Mesodermal cell (in vitro differentiated cells): ENCODE data around the gene FBXL3.
"Not testable (repeated sequence)": the region's sequence is repeated elsewhere in the genome, so short reads cannot be mapped to it uniquely, and the experiment has no call there.

ENCODE experiments used
- H3K27ac ChIP-seq: 2 replicates; pipeline ENCODE4 v1.7.0; 2013; ENCODE audit warnings: mild to moderate bottlenecking, low read depth, low read length, moderate library complexity; ENCODE audit not compliant: severe bottlenecking
- H3K36me3 ChIP-seq: 2 replicates; pipeline ENCODE4 v1.7.1; 2013; ENCODE audit warnings: mild to moderate bottlenecking, low read length, moderate library complexity; ENCODE audit not compliant: control insufficient read depth, insufficient read depth
- H3K4me1 ChIP-seq: one replicate; pipeline ENCODE4 v1.7.1; 2013; ENCODE audit warnings: mild to moderate bottlenecking, low read length; ENCODE audit not compliant: insufficient read depth, control insufficient read depth, poor library complexity, severe bottlenecking
- H3K4me3 ChIP-seq: 2 replicates; pipeline ENCODE4 v1.7.0; 2013; ENCODE audit warnings: low read length, control low read depth, mild to moderate bottlenecking; ENCODE audit not compliant: insufficient read depth, poor library complexity, severe bottlenecking; ENCODE audit errors: extremely low read depth
- H3K9me3 ChIP-seq: 2 replicates; pipeline ENCODE4 v1.7.1; 2013; ENCODE audit warnings: mild to moderate bottlenecking, low read length, moderate library complexity; ENCODE audit not compliant: control insufficient read depth
- WGBS, 2 experiments: methylation state at CpG; one replicate each; pipeline ENCODE4 v1.1.5; 2013; ENCODE audit warnings: missing lambda C conversion rate in 2 of 2; ENCODE audit not compliant: insufficient coverage in 2 of 2; 5-methylcytosine and 5-hydroxymethylcytosine counted together

Gene FBXL3

DNA sequence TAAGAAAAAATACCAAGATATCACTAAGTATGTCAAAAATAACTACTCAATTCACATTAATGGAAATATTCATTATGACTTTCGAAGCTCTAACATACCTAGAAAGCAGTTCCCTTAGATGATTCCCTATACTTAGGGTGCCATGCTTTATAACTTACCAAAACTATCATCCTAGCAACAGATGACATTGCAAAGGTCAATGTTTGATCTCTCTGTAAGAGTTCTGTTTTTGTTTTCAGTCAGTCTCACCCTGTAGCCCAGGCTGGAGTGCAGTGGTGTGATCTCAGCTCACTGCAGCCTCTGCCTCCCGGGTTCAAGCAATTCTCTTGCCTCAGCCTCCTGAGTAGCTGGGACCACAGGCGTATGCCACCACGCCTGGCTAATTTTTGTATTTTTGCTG lies 18.6 kb downstream of the FBXL3 start:
- H3K27ac ChIP-seq, H3K4me3 ChIP-seq, H3K4me1 ChIP-seq, H3K9me3 ChIP-seq: not testable (repeated sequence)
- WGBS, 2 experiments, result 86 to 100% methylated on average over 3 to 4 of the region's 4 CpGs
- H3K36me3 ChIP-seq, result peaks cover 58% of the 10 kb centered on the region

DNA sequence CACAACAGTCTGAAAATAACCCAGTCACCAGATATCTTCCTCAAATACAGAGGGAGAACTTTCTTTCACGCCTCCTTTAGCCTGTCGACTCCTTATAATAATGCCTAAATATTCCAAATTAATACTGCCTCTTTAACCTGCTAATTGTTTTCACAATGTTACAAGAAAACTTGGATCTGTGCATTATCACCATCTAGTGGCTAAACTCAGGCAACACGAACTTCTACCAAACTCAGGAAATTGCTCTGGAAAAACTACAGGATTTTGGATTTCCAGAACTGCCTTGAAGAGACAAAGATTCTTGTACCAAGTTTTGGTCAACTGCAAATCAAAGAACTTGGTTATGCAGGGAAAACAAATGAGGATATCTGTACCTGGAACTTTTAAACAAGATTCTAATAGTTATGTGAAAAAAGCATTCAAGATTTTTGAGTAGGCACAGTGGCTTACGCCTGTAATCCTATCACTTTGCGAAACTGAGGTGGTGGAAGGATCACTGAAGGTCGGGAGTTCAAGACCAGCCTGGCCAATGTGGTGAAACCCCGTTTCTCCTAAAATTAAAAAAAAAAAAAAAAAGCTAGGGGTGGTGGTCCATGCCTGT lies 24.3 kb downstream of the FBXL3 start:
- H3K4me1 ChIP-seq, result no peaks in the 10 kb centered on the region
- no peak overlapping the region for H3K27ac ChIP-seq
- WGBS, 2 experiments, result 76 to 82% methylated on average over 6 to 7 of the region's 7 CpGs
- H3K4me3 ChIP-seq, result no peak overlapping the region
- no peaks in the 10 kb centered on the region for H3K9me3 ChIP-seq
- peaks cover 45% of the 10 kb centered on the region for H3K36me3 ChIP-seq

DNA sequence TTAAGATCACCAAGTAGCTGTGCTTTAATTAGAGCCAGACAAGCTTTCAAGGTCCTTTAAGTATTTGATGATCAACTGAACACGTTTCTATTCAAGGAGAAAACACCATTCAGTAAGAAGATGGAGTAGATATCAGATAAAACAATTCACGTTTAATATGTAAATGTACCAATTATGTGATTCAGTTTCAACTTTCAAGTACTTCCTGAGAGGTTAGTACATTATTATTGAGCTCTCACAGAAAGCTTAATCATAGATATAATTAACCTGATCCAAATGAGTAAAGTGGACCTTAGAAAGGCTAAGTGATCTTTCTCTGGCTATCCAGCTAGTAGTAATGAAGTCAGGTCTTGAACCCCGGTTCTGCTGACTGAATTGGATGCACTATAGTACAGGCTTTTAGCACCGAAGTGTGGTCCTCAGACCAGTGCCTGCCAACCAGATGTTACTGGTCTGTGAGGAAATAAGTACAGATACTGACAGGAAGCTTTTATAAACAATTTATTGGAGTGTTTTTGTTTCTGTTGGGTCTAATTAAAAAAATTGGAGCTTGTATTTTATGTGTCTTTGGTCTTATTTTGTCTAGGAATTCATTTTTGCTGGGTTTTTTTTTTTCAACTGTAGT lies 24.9 kb downstream of the FBXL3 start:
- WGBS, 2 experiments, result 83 to 91% methylated on average over 2 of the region's 4 CpGs
- H3K27ac ChIP-seq, result no peak overlapping the region
- no peaks in the 10 kb centered on the region for H3K9me3 ChIP-seq
- no peak overlapping the region for H3K4me3 ChIP-seq
- no peaks in the 10 kb centered on the region for H3K4me1 ChIP-seq
- peaks cover 39% of the 10 kb centered on the region for H3K36me3 ChIP-seq

DNA sequence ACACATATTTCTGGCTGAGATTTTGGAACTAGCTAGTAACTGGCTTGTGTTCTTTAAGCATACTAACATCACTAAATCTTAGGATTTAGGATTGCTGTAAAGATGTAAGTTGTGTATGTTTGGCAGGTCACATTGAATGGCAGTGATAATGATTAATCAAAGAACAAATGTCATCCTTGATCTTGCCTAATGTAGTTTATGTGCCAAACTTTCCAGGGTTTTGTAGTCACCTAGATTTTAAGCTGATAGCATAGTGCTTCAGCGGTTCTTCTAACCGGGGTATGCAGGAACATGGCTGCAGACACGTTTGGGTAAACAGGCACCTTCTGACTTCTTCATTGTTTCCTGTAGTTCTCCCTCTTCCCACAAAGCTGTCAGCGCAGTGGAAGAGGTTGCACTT lies 25.4 kb downstream of the FBXL3 start:
- no peaks in the 10 kb centered on the region for H3K4me1 ChIP-seq
- 83 to 89% methylated on average over 3 to 4 of the region's 4 CpGs for WGBS, 2 experiments
- peaks cover 39% of the 10 kb centered on the region for H3K36me3 ChIP-seq
- H3K9me3 ChIP-seq, result no peaks in the 10 kb centered on the region
- H3K27ac ChIP-seq, result no peak overlapping the region
- H3K4me3 ChIP-seq, result no peak overlapping the region

DNA sequence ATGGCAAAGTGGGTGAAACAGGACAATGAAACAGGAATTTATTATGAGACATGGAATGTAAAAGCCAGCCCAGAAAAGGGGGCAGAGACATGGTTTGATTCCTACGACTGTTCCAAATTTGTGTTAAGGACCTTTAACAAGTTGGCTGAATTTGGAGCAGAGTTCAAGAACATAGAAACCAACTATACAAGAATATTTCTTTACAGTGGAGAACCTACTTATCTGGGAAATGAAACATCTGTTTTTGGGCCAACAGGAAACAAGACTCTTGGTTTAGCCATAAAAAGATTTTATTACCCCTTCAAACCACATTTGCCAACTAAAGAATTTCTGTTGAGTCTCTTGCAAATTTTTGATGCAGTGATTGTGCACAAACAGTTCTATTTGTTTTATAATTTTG lies 26.5 kb downstream of the FBXL3 start:
- Histone ChIP-seq H3K4me3 (no peak overlapping the region), H3K27ac (no peak overlapping the region), H3K4me1 (no peaks in the 10 kb centered on the region), H3K9me3 (no peaks in the 10 kb centered on the region), H3K36me3 (peaks cover 44% of the 10 kb centered on the region)
- WGBS, 2 experiments, result 83% methylated on average over 1 of the region's 1 CpG; no CpG with 5 or more reads in 1 of the 2 experiments

DNA sequence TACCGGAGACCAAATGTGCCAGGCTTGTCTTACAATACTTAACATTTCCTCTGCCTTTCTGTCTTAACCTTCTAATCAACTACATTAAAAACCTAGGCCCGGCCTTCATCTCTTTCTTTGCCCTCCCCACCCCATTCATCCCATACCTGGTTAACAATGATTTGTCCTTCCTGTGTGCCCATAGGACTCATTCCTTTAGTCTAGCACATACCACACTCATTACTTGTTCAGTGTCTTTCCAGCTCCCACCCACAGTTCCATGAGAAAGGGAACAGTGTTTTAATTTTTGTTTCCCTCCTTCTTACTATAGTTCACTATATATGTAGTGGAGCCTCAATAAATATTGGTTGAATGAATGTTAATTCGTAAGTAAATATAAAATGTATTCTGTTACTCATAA lies 32.7 kb downstream of the FBXL3 start:
- H3K4me3 ChIP-seq, result no peak overlapping the region
- H3K27ac ChIP-seq, result no peak overlapping the region
- peaks cover 5% of the 10 kb centered on the region for H3K4me1 ChIP-seq
- peaks cover 26% of the 10 kb centered on the region for H3K36me3 ChIP-seq
- no peaks in the 10 kb centered on the region for H3K9me3 ChIP-seq
- 94 to 100% methylated on average over 2 of the region's 3 CpGs for WGBS, 2 experiments

DNA sequence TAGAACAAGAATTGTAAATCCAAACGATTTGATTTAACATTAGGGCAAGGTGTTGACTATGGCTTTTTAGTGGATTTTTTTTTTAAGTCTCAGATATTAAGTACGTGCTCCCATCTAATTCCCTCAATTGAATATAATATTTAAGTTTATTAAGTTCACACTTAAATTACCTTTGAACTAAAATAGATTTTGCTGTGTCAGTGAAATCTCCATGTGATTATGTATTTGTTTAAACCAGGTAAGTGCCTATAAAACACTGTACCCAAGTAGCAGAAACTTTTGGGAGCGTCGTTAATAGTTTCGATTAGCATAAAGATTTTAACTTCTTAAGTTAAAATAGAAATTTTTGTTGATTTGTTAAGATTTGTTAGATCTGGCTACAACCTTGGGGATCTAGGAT lies 33.5 kb downstream of the FBXL3 start:
- Histone ChIP-seq H3K4me3 (no peak overlapping the region), H3K4me1 (peaks cover 5% of the 10 kb centered on the region), H3K9me3 (no peaks in the 10 kb centered on the region), H3K36me3 (peaks cover 19% of the 10 kb centered on the region), H3K27ac (no peak overlapping the region)
- no CpG with 5 or more reads among the region's 5 CpGs for WGBS, 2 experiments

DNA sequence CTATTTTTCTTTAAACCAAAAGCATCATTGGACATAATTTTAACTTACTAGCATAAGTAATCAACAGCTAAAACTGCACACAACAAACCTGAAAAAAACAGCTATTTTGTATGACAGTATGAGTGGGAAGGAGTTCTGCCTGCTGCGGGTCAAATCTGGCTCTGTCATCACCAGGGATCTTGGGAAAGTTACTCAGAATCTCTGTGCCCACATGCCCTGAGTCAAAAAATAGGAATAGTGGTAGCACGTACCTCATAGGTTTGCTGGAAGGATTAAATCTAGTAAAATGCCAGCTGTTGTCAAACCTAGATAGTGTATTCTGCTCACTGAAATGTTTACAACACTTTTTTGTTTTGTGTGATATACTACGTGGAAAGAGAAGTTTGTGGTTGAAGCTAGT lies 33.9 kb downstream of the FBXL3 start:
- 60 to 63% methylated on average over 1 to 2 of the region's 3 CpGs for WGBS, 2 experiments
- no peaks in the 10 kb centered on the region for H3K9me3 ChIP-seq
- H3K4me3 ChIP-seq, result peak overlapping the region; percentile 79
- H3K4me1 ChIP-seq, result peaks cover 5% of the 10 kb centered on the region
- H3K36me3 ChIP-seq, result peaks cover 14% of the 10 kb centered on the region
- H3K27ac ChIP-seq, result no peak overlapping the region

DNA sequence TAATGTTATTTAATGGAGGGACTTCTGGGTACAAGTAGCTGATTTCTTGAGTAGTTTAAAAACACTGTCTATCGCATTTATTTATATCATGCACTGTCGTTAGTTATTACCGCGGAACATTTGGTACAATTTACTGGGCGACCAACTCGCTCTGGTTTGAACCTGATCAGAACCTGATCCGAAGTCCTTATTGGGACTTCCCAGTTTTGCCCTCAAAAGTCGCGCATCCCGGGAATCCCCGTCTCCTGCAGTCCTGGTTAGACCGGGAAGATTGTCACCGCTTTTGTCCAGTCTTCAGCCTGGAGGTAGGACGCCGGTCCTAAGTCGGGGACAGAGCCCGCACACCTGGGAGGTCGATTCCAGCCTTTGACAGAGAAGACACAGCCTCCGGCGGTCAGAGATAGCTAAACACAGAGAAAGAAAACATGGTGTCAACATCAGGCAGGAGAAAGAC lies 34.4 kb downstream of the FBXL3 start:
- Histone ChIP-seq H3K4me1 (peaks cover 5% of the 10 kb centered on the region), H3K36me3 (peaks cover 11% of the 10 kb centered on the region), H3K27ac (peak overlapping the region; percentile 80), H3K9me3 (no peaks in the 10 kb centered on the region), H3K4me3 (peak overlapping the region; percentile 79)
- 1% methylated on average over 20 of the region's 20 CpGs for WGBS, 2 experiments

DNA sequence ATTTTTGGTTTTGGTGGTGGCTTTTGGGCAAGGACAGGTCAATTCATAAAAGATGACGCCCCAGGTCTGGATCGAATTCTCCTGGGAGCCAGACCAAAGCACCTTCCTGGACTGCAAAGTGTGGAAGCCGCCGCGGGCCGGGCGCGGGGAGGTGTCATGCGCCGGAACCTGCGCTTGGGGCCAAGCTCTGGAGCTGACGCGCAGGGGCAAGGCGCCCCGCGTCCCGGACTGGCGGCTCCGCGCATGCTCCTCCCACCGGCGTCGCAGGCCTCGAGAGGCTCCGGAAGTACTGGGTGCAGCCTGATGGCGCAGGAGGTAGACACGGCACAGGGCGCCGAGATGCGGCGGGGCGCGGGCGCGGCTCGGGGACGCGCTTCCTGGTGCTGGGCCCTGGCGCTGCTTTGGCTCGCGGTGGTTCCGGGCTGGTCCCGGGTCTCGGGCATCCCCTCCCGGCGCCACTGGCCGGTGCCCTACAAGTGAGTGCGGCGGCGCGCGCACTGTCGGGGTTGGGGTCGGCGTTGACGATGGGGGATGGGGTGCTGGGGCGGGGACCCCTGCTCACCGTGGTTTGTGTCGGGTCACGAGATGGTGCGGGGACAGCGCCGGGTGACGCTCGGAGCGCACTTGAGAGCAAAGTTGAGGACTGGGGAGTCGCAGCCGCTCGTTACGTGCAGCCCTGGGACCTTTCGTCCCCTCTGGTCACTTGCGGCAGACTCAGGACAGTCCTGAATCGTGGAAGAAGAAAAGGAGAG lies 35.0 kb downstream of the FBXL3 start, which contains the start of gene CLN5:
Gene CLN5, plus strand, starts transcription at position 286 of the 752 bp plus-strand sequence. Its CDS starts 18 bp downstream, at position 304.
- Histone ChIP-seq H3K36me3 (peaks cover 10% of the 10 kb centered on the region), H3K9me3 (no peaks in the 10 kb centered on the region), H3K4me3 (peak within 1 kb of the TSS; percentile 79), H3K27ac (peak within 1 kb of the TSS; percentile 80), H3K4me1 (peaks cover 5% of the 10 kb centered on the region)
- 0 to 1% methylated on average over 30 to 70 of the region's 73 CpGs for WGBS, 2 experiments
